ENCODE data around the gene PRMT9.

PRMT9 gene

GRCh38 chr4:147617841-147618691, 65.9 kb downstream of the PRMT9 start:
- no peak for DNase-seq

GRCh38 chr4:147617173-147617840, 66.7 kb downstream of the PRMT9 start, which contains the start of gene TMEM184C:
Gene TMEM184C (plus strand): TSS chr4:147617397. CDS start chr4:147617957, 560 bp downstream.
- peak; percentile 34 for DNase-seq

- DNase-seq, result no peak
Observed at GRCh38 chr4:147616849-147617172, 67.2 kb downstream of the PRMT9 start.

GRCh38 chr4:147610686-147611085, 73.3 kb downstream of the PRMT9 start:
- DNase-seq, result no peak

- DNase-seq, result no peak
Observed at GRCh38 chr4:147607471-147607870, 76.5 kb downstream of the PRMT9 start.

GRCh38 chr4:147605499-147605898, 78.5 kb downstream of the PRMT9 start:
- DNase-seq, result no peak

- DNase-seq, result no peak
Observed at GRCh38 chr4:147599769-147600168, 84.2 kb downstream of the PRMT9 start.

- no peak for DNase-seq
Observed at GRCh38 chr4:147599206-147599605, 84.8 kb downstream of the PRMT9 start.

- DNase-seq, result no peak
Observed at GRCh38 chr4:147597561-147597960, 86.4 kb downstream of the PRMT9 start.

GRCh38 chr4:147596981-147597380, 87.0 kb downstream of the PRMT9 start:
- DNase-seq, result no peak

- DNase-seq, result no peak
Observed at GRCh38 chr4:147596377-147596776, 87.6 kb downstream of the PRMT9 start.

- no peak for DNase-seq
Observed at GRCh38 chr4:147594578-147594977, 89.4 kb downstream of the PRMT9 start.

GRCh38 chr4:147594107-147594506, 89.9 kb downstream of the PRMT9 start:
- no peak for DNase-seq

GRCh38 chr4:147591106-147591505, 92.9 kb downstream of the PRMT9 start:
- no peak for DNase-seq

- no peak for DNase-seq
Observed at GRCh38 chr4:147590249-147590920, 93.6 kb downstream of the PRMT9 start.

- no peak for DNase-seq
Observed at GRCh38 chr4:147589586-147589985, 94.4 kb downstream of the PRMT9 start.

Data from NCI-H187 treated with DMSO at 0.1 percent for 48 hours (cell line).